Motor neuron (in vitro differentiated cells): ENCODE data around the gene DNASE2B. TPM values are rescaled to one million over a fixed set of nuclear protein-coding genes. Genes with fewer than 3 reads are reported as not detected.

Experiments
- ATAC-seq, 8 experiments: fragments of 200-7000 bp; cut with Tn5 transposase; replicated peaks in 6 of 8; 2 replicates each; pipeline ENCODE4 v1.8.0; 2021; ENCODE audit warnings: mild to moderate bottlenecking in 8 of 8, moderate library complexity in 8 of 8
- H3K27ac ChIP-seq, 2 donors: fragments of 250-450 bp; sonication (Bioruptor Pico); 2 replicates each; pipeline ENCODE4 v1.9.0; 2021; ENCODE audit warnings: antibody characterized with exemption in 2 of 2, mild to moderate bottlenecking in 2 of 2, moderate library complexity in 1 of 2
- H3K4me1 ChIP-seq, 2 donors: fragments of 250-450 bp; sonication (Bioruptor Pico); replicated peaks in 1 of 2; 2 replicates each; pipeline ENCODE4 v1.6.1; 2021; ENCODE audit warnings: antibody characterized with exemption in 2 of 2, mild to moderate bottlenecking in 2 of 2, moderate library complexity in 1 of 2
- H3K4me3 ChIP-seq, 5 donors: fragments of 250-450 bp; sonication (Bioruptor Pico); 2 replicates each; pipeline ENCODE4 v1.9.0; 2021; ENCODE audit warnings: antibody characterized with exemption in 5 of 5, mild to moderate bottlenecking in 5 of 5, moderate library complexity in 4 of 5
- WGBS, 10 experiments: fragments of 450-650 bp; shearing (Covaris generic); methylation state at CpG; one replicate each; pipeline ENCODE4 v1.0.0; 2022; 5-methylcytosine and 5-hydroxymethylcytosine counted together
- in situ Hi-C, 9 experiments: fragments of 400-800 bp; cut with MboI; loops; one replicate each; pipeline ENCODE4 v1.15.0; 2021; ENCODE audit warnings: low sequenced_read_pairs in 9 of 9, low pct_unique_long_range_greater_than_20kb in 2 of 9; ENCODE audit not compliant: unreplicated experiment in 9 of 9
- total RNA-seq, 8 experiments: library from RNA; unstranded; fragments of 300-600 nt; gene quantifications; 2 replicates each; pipeline versions ENCODE4 v1.2.3 to v1.2.4, GENCODE V29; 2022

Gene DNASE2B
- total RNA-seq, 8 experiments from 2014 or later, result 0.38 to 0.66 TPM; not detected in 6

GRCh38 chr1:84452436-84452835 lies 54.2 kb downstream of the DNASE2B start:
- H3K4me1 ChIP-seq, result no peaks in the 10 kb centered on the region
- no peak for ATAC-seq
- 55 to 100% (median 80%) methylated on average over 1 to 3 of the region's 3 CpGs; no CpG with 5 or more reads in 1 of the 10 experiments for WGBS, 10 experiments
- no peak overlapping the region for H3K4me3 ChIP-seq
- in situ Hi-C loops, result loop anchor here in 5 of 9 experiments (25.0 kb wide), 4 partner anchors 310 to 540 kb away; no protein-coding TSS in a partner anchor
- no peak overlapping the region for H3K27ac ChIP-seq

GRCh38 chr1:84462118-84462517 lies 63.8 kb downstream of the DNASE2B start:
- no peak overlapping the region for H3K4me3 ChIP-seq
- H3K4me1 ChIP-seq, result no peaks in the 10 kb centered on the region
- no peak for ATAC-seq
- H3K27ac ChIP-seq, result no peak overlapping the region
- in situ Hi-C loops, result loop anchor here in 5 of 9 experiments (25.0 kb wide), 4 partner anchors 300 to 550 kb away; no protein-coding TSS in a partner anchor
- WGBS, 10 experiments, result 0 to 73% (median 55%) methylated on average over 1 of the region's 1 CpG; no CpG with 5 or more reads in 4 of the 10 experiments

Other genes starting within 250 kb of the DNASE2B start
- 10 to 100 TPM in 2 of 8 experiments, 1 to 10 TPM in 6; 2.4 to 18.2 (median 4.2) TPM for gene SAMD13, start 96.8 kb upstream of the DNASE2B start, total RNA-seq
- gene RPF1, start 80.8 kb downstream of the DNASE2B start, total RNA-seq, result 10 to 100 TPM; 38.7 to 77.5 (median 54.8) TPM
- gene SPATA1, start 107.9 kb downstream of the DNASE2B start, total RNA-seq, result 1 to 10 TPM in 7 of 8 experiments, under 1 TPM in 1; 0.67 to 3.3 (median 1.6) TPM
- gene GNG5, start 108.1 kb downstream of the DNASE2B start, total RNA-seq, result 100 to 1,000 TPM in 2 of 8 experiments, 10 to 100 TPM in 6; 59.2 to 175 (median 83.1) TPM
- 10 to 100 TPM in 2 of 8 experiments, 1 to 10 TPM in 6; 2.3 to 15.4 (median 5.5) TPM for gene CTBS, start 176.0 kb downstream of the DNASE2B start, total RNA-seq